ENCODE measurements around the gene U2AF2. TPM values are rescaled to one million over a fixed set of nuclear protein-coding genes. Genes with fewer than 3 reads are reported as not detected.
"Not testable (repeated sequence)": the region's sequence is repeated elsewhere in the genome, so short reads cannot be mapped to it uniquely, and the experiment has no call there.

Gene U2AF2
- total RNA-seq, 1 donor from 2014 or later, result 74.5 TPM

DNA sequence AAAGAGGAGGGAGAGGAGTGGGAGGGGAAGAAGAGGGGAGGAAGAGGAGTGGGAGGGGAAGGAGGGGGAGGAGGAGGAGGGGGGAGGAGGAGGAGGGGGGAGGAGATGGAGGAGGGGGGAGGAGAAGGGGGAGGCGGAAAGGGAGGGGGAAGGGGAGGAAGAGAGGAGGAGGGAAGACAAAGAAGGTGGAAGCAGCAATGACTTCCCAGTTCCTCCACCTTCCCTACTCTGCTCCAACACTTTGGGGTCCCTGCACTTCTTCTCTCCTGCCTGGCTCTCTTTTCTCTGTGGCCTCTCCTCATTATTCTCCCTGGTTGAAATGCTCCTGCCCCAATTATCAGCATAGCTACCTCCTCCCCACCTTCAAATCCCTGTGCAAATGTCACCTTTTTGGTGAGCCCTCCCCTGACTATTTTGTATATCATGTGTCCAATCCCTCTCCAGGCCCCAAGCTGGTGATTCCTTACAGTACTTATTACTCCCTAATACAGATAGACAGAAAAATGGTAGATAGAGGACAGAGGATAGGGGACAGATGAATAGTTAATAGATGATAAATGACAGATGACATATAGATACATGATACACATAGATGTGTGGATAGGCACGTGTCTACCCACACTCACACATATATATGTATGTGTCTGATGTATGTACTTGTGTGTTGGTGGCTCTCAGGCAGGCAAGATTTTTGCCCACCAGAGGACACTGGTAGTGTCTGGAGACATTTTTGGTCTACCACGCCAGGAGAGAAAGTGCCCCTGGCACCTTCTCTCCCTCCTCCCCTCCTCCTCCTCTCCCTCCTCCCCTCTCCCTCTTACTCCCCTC is 58.2 kb downstream of the U2AF2 start:
- ATAC-seq (no peak), DNase-seq (ENCODE audit: missing footprints) (no peak)
- intact Hi-C loops (cut with DNase I), result no loop called here

- intact Hi-C loops (cut with DNase I), result no loop called here
- DNase-seq (ENCODE audit: missing footprints), result no peak
- no peak for ATAC-seq
These were observed 61.7 kb downstream of the U2AF2 start for GRCh38 chr19:55716531-55716930.

GRCh38 chr19:55717251-55717650 is 62.4 kb downstream of the U2AF2 start:
- DNase-seq (ENCODE audit: missing footprints), result no peak
- intact Hi-C loops (cut with DNase I), result no loop called here
- no peak for ATAC-seq

DNA sequence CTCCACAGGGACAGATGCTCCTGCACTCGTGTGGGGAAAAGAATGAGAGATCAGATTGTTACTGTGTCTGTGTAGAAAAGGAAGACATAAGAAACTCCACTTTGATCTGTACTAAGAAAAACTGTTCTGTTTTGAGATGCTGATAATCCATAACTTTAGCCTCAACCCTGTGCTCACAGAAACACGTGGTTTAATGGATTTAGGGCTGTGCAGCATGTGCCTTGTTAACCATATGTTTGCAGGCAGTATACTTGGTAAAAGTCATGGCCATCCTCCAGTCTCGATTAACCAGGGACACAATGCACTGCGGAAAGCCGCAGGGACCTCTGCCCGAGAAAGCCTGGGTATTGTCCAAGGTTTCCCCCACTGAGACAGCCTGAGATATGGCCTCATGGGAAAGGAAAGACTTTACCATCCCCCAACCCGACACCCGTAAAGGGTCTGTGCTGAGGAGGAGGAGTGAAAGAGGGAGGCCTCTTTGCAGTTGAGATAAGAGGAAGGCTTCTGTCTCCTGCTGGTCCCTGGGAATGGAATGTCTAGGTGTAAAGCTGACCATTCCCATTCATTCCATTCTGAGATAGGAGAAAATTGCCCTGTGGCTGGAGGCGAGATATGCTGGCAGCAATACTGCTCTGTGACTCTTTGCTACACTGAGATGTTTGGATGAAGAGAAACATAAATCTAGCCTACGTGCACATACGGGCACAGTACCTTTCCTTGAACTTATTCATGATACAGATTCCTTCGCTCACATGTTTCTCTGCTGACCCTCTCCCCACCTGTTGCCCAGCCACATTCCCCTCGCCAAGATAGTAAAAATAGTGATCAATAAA is 63.3 kb downstream of the U2AF2 start:
- intact Hi-C loops (cut with DNase I); ATAC-seq; DNase-seq (ENCODE audit: missing footprints): not testable (repeated sequence)

- ATAC-seq (no peak), DNase-seq (ENCODE audit: missing footprints) (no peak)
- intact Hi-C loops (cut with DNase I), result no loop called here
These were observed 65.4 kb downstream of the U2AF2 start for GRCh38 chr19:55720214-55720746.

- intact Hi-C loops (cut with DNase I), result no loop called here
- DNase-seq (ENCODE audit: missing footprints) (no peak), ATAC-seq (no peak)
These were observed 66.0 kb downstream of the U2AF2 start for GRCh38 chr19:55720801-55721200.

- DNase-seq (ENCODE audit: missing footprints), result no peak
- intact Hi-C loops (cut with DNase I), result no loop called here
- no peak for ATAC-seq
These were observed 68.7 kb downstream of the U2AF2 start for GRCh38 chr19:55723491-55723890.

Other genes starting within 250 kb of the U2AF2 start
- gene UBE2S, start 247.2 kb upstream of the U2AF2 start, total RNA-seq, result 31.2 TPM
- not detected for gene SHISA7, start 211.7 kb upstream of the U2AF2 start, total RNA-seq
- gene ISOC2, start 193.4 kb upstream of the U2AF2 start, total RNA-seq, result 55.2 TPM
- not detected for gene C19orf85, start 190.3 kb upstream of the U2AF2 start, total RNA-seq
- 5.7 TPM for gene ZNF628, start 178.4 kb upstream of the U2AF2 start, total RNA-seq
- gene NAT14, start 169.8 kb upstream of the U2AF2 start, total RNA-seq, result 5.6 TPM
- gene SSC5D, start 166.6 kb upstream of the U2AF2 start, total RNA-seq, result 3.4 TPM
- 12.7 TPM for gene SBK2, start 117.9 kb upstream of the U2AF2 start, total RNA-seq
- 17.6 TPM for gene SBK3, start 109.5 kb upstream of the U2AF2 start, total RNA-seq
- 13.1 TPM for gene ZNF579, start 74.2 kb upstream of the U2AF2 start, total RNA-seq
- gene FIZ1, start 55.5 kb upstream of the U2AF2 start, total RNA-seq, result 14.8 TPM
- 16.9 TPM for gene ZNF524, start 54.7 kb upstream of the U2AF2 start, total RNA-seq
- 16.9 TPM for gene ZNF865, start 49.4 kb upstream of the U2AF2 start, total RNA-seq
- gene ZNF784, start 30.5 kb upstream of the U2AF2 start, total RNA-seq, result 11.1 TPM
- gene ZNF580, start 14.0 kb upstream of the U2AF2 start, total RNA-seq, result 13.2 TPM
- 7.4 TPM for gene ZNF581, start 11.4 kb upstream of the U2AF2 start, total RNA-seq
- 17.4 TPM for gene CCDC106, start 6.8 kb upstream of the U2AF2 start, total RNA-seq
- gene EPN1, start 20.2 kb downstream of the U2AF2 start, total RNA-seq, result 213 TPM
- gene NLRP9, start 83.4 kb downstream of the U2AF2 start, total RNA-seq, result not detected
- gene RFPL4A, start 104.1 kb downstream of the U2AF2 start, total RNA-seq, result not detected
- gene RFPL4AL1, start 114.1 kb downstream of the U2AF2 start, total RNA-seq, result not detected
- gene NLRP11, start 177.0 kb downstream of the U2AF2 start, total RNA-seq, result not detected
- not detected for gene NLRP4, start 181.5 kb downstream of the U2AF2 start, total RNA-seq